Measurements from ENCODE around the gene HINFP. TPM values are rescaled to one million over a fixed set of nuclear protein-coding genes. Genes with fewer than 3 reads are reported as not detected.
A peak's percentile ranks its signal among the peaks of the same experiment; 100 is the strongest.

HINFP gene
- total RNA-seq, 2 donors from 2014 or later: 43.8 to 44.8 TPM

DNA sequence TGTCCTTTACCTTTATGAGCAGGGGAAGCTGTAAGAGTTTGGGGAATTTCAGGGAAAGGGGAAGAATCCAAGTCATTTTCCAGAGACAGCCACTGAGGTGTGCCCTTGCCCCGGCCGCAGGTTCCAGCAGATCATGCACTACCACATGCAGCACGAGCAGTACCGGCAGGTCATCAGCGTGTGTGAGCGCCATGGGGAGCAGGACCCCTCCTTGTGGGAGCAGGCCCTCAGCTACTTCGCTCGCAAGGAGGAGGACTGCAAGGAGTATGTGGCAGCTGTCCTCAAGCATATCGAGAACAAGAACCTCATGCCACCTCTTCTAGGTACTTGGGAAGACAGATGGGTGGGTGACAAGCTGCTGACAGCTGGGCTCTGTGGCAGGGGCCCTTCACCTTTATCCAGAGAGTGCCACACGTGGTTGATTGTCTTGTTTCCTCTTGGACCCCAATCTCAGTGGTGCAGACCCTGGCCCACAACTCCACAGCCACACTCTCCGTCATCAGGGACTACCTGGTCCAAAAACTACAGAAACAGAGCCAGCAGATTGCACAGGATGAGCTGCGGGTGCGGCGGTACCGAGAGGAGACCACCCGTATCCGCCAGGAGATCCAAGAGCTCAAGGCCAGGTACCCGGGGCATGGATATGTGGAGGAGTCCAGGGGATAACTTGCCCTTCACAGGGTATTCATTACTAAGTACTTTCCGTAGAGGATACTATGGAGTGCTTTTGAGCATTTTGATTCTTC lies 42.5 kb upstream of the HINFP start:
- H3K27ac ChIP-seq (ENCODE audit: low read depth, low read length): no peak overlapping the region
- H3K4me1 Mint-ChIP-seq: no peaks in the 10 kb centered on the region
- no peaks in the 10 kb centered on the region for H3K4me1 ChIP-seq (ENCODE audit: control insufficient read depth, insufficient read depth, low read length)
- H3K36me3 ChIP-seq (ENCODE audit: control insufficient read depth, insufficient read depth, low read length): peaks cover 63% of the 10 kb centered on the region
- 93% methylated on average over 18 to 19 of the region's 19 CpGs for WGBS, 2 experiments (ENCODE audit: insufficient coverage in 1 of 2, insufficient read length in 1 of 2)
- H3K36me3 Mint-ChIP-seq (ENCODE audit: low read depth): peaks cover 58% of the 10 kb centered on the region
- H3K9ac ChIP-seq (ENCODE audit: extremely low read depth, low read length, poor library complexity, severe bottlenecking): no peak overlapping the region
- no peaks in the 10 kb centered on the region for H3K27me3 Mint-ChIP-seq (ENCODE audit: insufficient read depth)
- H3K9me3 Mint-ChIP-seq: no peaks in the 10 kb centered on the region
- no peak overlapping the region for H3K27ac Mint-ChIP-seq
- no peaks in the 10 kb centered on the region for H3K27me3 ChIP-seq (ENCODE audit: control insufficient read depth, insufficient read depth, low read length, poor library complexity, severe bottlenecking)
- H3K4me3 ChIP-seq (ENCODE audit: low read length): no peak overlapping the region
- H3K4me3 Mint-ChIP-seq: no peak overlapping the region
- no peak for DNase-seq
- TF ChIP-seq, protein P1, sequence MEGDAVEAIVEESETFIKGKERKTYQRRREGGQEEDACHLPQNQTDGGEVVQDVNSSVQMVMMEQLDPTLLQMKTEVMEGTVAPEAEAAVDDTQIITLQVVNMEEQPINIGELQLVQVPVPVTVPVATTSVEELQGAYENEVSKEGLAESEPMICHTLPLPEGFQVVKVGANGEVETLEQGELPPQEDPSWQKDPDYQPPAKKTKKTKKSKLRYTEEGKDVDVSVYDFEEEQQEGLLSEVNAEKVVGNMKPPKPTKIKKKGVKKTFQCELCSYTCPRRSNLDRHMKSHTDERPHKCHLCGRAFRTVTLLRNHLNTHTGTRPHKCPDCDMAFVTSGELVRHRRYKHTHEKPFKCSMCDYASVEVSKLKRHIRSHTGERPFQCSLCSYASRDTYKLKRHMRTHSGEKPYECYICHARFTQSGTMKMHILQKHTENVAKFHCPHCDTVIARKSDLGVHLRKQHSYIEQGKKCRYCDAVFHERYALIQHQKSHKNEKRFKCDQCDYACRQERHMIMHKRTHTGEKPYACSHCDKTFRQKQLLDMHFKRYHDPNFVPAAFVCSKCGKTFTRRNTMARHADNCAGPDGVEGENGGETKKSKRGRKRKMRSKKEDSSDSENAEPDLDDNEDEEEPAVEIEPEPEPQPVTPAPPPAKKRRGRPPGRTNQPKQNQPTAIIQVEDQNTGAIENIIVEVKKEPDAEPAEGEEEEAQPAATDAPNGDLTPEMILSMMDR (conservative IDR thresholded peaks at IDR 0.05): no peak
- H3K9me3 ChIP-seq (ENCODE audit: control insufficient read depth, low read length): no peaks in the 10 kb centered on the region

DNA sequence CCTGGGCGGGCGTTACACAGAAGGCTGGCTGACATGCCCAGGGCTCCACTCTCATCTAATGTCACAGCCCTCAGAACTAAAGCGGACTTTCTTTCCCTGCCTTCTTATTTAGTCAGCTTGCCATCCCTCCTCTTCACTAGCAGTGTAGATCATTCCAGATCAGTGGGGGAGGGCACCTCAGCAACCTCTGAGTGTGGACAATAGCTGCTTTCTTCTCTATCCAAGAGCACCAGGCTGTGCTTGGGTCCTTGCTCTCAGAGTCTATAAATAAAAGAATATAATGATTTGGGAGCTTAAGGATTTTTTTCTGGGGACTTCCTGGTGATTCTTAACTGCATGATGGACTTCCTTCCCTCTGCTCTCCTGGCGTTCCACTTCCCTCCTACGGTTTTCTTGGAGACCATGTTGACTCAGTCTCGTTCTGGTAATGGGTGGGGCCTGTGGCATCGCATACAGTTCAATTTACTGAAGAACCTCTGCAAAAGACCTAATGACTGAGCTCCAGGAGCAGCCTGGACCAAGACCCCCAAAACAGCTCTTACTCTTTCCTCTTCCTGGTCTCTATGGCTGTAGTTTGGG lies 39.6 kb upstream of the HINFP start:
- Histone ChIP-seq H3K27me3 (ENCODE audit: control insufficient read depth, insufficient read depth, low read length, poor library complexity, severe bottlenecking) (no peaks in the 10 kb centered on the region), H3K9me3 (ENCODE audit: control insufficient read depth, low read length) (no peaks in the 10 kb centered on the region), H3K9ac (ENCODE audit: extremely low read depth, low read length, poor library complexity, severe bottlenecking) (no peak overlapping the region), H3K36me3 (ENCODE audit: control insufficient read depth, insufficient read depth, low read length) (peaks cover 53% of the 10 kb centered on the region), H3K27ac (ENCODE audit: low read depth, low read length) (no peak overlapping the region), H3K4me1 (ENCODE audit: control insufficient read depth, insufficient read depth, low read length) (no peaks in the 10 kb centered on the region), H3K4me3 (ENCODE audit: low read length) (no peak overlapping the region)
- no peaks in the 10 kb centered on the region for H3K9me3 Mint-ChIP-seq
- WGBS, 2 experiments (ENCODE audit: insufficient coverage in 1 of 2, insufficient read length in 1 of 2): 92 to 94% methylated on average over 5 to 7 of the region's 7 CpGs
- TF ChIP-seq, protein P1 (conservative IDR thresholded peaks at IDR 0.05): no peak
- no peaks in the 10 kb centered on the region for H3K27me3 Mint-ChIP-seq (ENCODE audit: insufficient read depth)
- peaks cover 54% of the 10 kb centered on the region for H3K36me3 Mint-ChIP-seq (ENCODE audit: low read depth)
- DNase-seq: no peak
- H3K4me1 Mint-ChIP-seq: peaks cover 3% of the 10 kb centered on the region
- H3K27ac Mint-ChIP-seq: no peak overlapping the region
- no peak overlapping the region for H3K4me3 Mint-ChIP-seq

DNA sequence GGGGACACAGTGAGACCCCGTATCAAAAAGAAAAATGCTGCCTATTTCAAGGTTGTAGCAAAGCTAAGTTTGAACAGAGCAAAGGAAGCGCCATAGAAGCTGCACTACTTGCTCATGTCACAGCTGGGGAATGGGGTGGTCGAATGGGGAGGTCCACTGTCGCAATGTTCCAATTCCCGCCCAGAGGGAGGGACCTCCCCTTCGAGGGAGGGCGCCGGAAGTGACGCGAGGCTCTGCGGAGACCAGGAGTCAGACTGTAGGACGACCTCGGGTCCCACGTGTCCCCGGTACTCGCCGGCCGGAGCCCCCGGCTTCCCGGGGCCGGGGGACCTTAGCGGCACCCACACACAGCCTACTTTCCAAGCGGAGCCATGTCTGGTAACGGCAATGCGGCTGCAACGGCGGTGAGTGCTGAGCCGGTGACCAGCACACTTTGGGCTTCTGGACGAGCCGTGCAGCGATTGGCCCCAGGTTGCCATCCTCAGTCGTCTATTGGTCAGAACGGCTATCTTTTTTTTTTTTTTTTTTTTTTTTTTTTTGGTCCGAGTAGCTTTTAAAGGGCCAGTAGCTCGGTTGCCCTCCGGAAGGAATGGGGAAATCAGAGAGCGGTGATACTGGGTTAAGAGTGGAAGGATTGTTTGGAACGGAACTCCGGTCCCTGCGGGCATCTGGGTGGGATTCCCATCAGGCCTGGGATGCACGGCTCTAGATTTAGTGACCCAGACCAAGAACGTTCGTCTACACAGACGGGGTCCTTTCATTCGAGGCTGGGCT lies 36.5 kb upstream of the HINFP start, which contains the start of gene HMBS:
TSS of gene HMBS (plus strand) at position 219 of the 774 bp plus-strand sequence. CDS start at position 372, 153 bp downstream.
- no peaks in the 10 kb centered on the region for H3K9me3 ChIP-seq (ENCODE audit: control insufficient read depth, low read length)
- TF ChIP-seq, protein P1 (conservative IDR thresholded peaks at IDR 0.05): no peak
- WGBS, 2 experiments (ENCODE audit: insufficient coverage in 1 of 2, insufficient read length in 1 of 2): 2 to 4% methylated on average over 18 to 45 of the region's 45 CpGs
- H3K4me1 ChIP-seq (ENCODE audit: control insufficient read depth, insufficient read depth, low read length): no peaks in the 10 kb centered on the region
- Mint-ChIP-seq H3K4me1 (peaks cover 6% of the 10 kb centered on the region), H3K36me3 (ENCODE audit: low read depth) (peaks cover 24% of the 10 kb centered on the region), H3K4me3 (peak within 1 kb of the TSS; percentile 90), H3K27ac (peak within 1 kb of the TSS; percentile 99), H3K9me3 (no peaks in the 10 kb centered on the region), H3K27me3 (ENCODE audit: insufficient read depth) (no peaks in the 10 kb centered on the region)
- H3K9ac ChIP-seq (ENCODE audit: extremely low read depth, low read length, poor library complexity, severe bottlenecking): peak within 1 kb of the TSS; percentile 80
- no peaks in the 10 kb centered on the region for H3K27me3 ChIP-seq (ENCODE audit: control insufficient read depth, insufficient read depth, low read length, poor library complexity, severe bottlenecking)
- H3K27ac ChIP-seq (ENCODE audit: low read depth, low read length): peak within 1 kb of the TSS; percentile 78
- H3K36me3 ChIP-seq (ENCODE audit: control insufficient read depth, insufficient read depth, low read length): peaks cover 23% of the 10 kb centered on the region
- peak; percentile 98 for DNase-seq
- H3K4me3 ChIP-seq (ENCODE audit: low read length): peak within 1 kb of the TSS; percentile 95
